Hematopoietic multipotent progenitor cell treated with erythropoietin and hydrocortisone succinate and interleukin-3 and kit ligand, for 17 days (in vitro differentiated cells): ENCODE results near the gene CLECL1.

Experiments
- DNase-seq: peaks from one replicate; pipeline ENCODE4 v3.0.0-alpha.2; 2015; ENCODE audit warnings: low spot score

Gene CLECL1

GRCh38 chr12:9732921-9733461 lies at the start of gene CLECL1:
TSS of gene CLECL1 (minus strand) at chr12:9733097.
- DNase-seq: no peak

GRCh38 chr12:9781360-9781759 lies 48.5 kb upstream of the CLECL1 start:
- DNase-seq: no peak

GRCh38 chr12:9779209-9779608 lies 46.3 kb upstream of the CLECL1 start:
- DNase-seq: no peak

- no peak for DNase-seq
Observed at GRCh38 chr12:9776781-9777180, 43.9 kb upstream of the CLECL1 start.

GRCh38 chr12:9773216-9773877 lies 40.5 kb upstream of the CLECL1 start:
- no peak for DNase-seq

- DNase-seq: peak; percentile 31
Observed at GRCh38 chr12:9763025-9763424, 30.1 kb upstream of the CLECL1 start.

- no peak for DNase-seq
Observed at GRCh38 chr12:9762369-9762768, 29.5 kb upstream of the CLECL1 start.

GRCh38 chr12:9761419-9761781 lies 28.5 kb upstream of the CLECL1 start:
- DNase-seq: peak; percentile 26

- peak; percentile 44 for DNase-seq
Observed at GRCh38 chr12:9760699-9761418, 28.0 kb upstream of the CLECL1 start, which contains the start of gene CD69. TSS of gene CD69 (minus strand) at chr12:9760901. CDS start at chr12:9760820, 81 bp downstream.

- DNase-seq: no peak
Observed at GRCh38 chr12:9760120-9760519, 27.2 kb upstream of the CLECL1 start.

- DNase-seq: no peak
Observed at GRCh38 chr12:9759694-9760093, 26.8 kb upstream of the CLECL1 start.

- DNase-seq: no peak
Observed at GRCh38 chr12:9758119-9758518, 25.2 kb upstream of the CLECL1 start.

GRCh38 chr12:9757433-9758025 lies 24.6 kb upstream of the CLECL1 start:
- no peak for DNase-seq

- DNase-seq: no peak
Observed at GRCh38 chr12:9756706-9757105, 23.8 kb upstream of the CLECL1 start.

GRCh38 chr12:9756170-9756569 lies 23.3 kb upstream of the CLECL1 start:
- DNase-seq: no peak

- no peak for DNase-seq
Observed at GRCh38 chr12:9755567-9755966, 22.7 kb upstream of the CLECL1 start.

GRCh38 chr12:9755035-9755434 lies 22.1 kb upstream of the CLECL1 start:
- no peak for DNase-seq

- DNase-seq: no peak
Observed at GRCh38 chr12:9754099-9754927, 21.4 kb upstream of the CLECL1 start.

GRCh38 chr12:9753498-9753897 lies 20.6 kb upstream of the CLECL1 start:
- DNase-seq: no peak

GRCh38 chr12:9753073-9753472 lies 20.2 kb upstream of the CLECL1 start:
- DNase-seq: no peak

GRCh38 chr12:9752145-9752933 lies 19.4 kb upstream of the CLECL1 start:
- no peak for DNase-seq
